GM23338 (cell line): ENCODE results near the gene MYO15B.

ENCODE experiments used
- CREB1 ChIP-seq: fragments of 250-450 bp; sonication (Bioruptor Pico); IDR thresholded peaks from 2 replicates; pipeline ENCODE4 v1.5.0; 2020; ENCODE audit warnings: low read depth, mild to moderate bottlenecking, moderate library complexity
- CTCF ChIP-seq, 2 experiments: fragments of 200-600 bp in 1 of 2; sonication (generic) in 1 of 2; conservative IDR thresholded peaks; 2 replicates each; pipeline versions ENCODE4 v1.5.1 to v1.6.1; 2016 to 2017; ENCODE audit warnings: antibody characterized with exemption in 2 of 2, low read depth in 2 of 2, mild to moderate bottlenecking in 2 of 2, moderate library complexity in 1 of 2
- ETS1 ChIP-seq: IDR thresholded peaks from 2 replicates; pipeline ENCODE4 v1.6.1; 2016; ENCODE audit warnings: antibody characterized with exemption
- EZH2 ChIP-seq: fragments of 200-600 bp; sonication (generic); IDR thresholded peaks from one replicate; pipeline ENCODE4 v1.8.0; 2017; ENCODE audit warnings: antibody characterized with exemption, mild to moderate bottlenecking, low read depth; ENCODE audit not compliant: unreplicated experiment
- EZH2phosphoT487 ChIP-seq: fragments of 200-600 bp; sonication (generic); IDR thresholded peaks from one replicate; pipeline ENCODE4 v1.8.1; 2018; ENCODE audit warnings: antibody characterized with exemption; ENCODE audit not compliant: unreplicated experiment
- NANOG ChIP-seq: IDR thresholded peaks from 2 replicates; pipeline ENCODE4 v1.6.1; 2016; ENCODE audit warnings: antibody characterized with exemption, borderline replicate concordance
- POLR2AphosphoS5 ChIP-seq: IDR thresholded peaks from 2 replicates; pipeline ENCODE4 v1.6.1; 2016; ENCODE audit warnings: antibody characterized with exemption, low read depth
- STAT1 ChIP-seq: IDR thresholded peaks from one replicate; pipeline ENCODE4 v1.6.1; 2016; ENCODE audit warnings: antibody characterized with exemption; ENCODE audit not compliant: unreplicated experiment
- ZNF331 ChIP-seq: fragments of 250-450 bp; sonication (Bioruptor Pico); IDR thresholded peaks from 2 replicates; pipeline ENCODE4 v1.5.0; 2020; ENCODE audit warnings: low read depth, mild to moderate bottlenecking, moderate library complexity
- TF ChIP-seq, protein P1 (sequence below): IDR thresholded peaks from one replicate; pipeline ENCODE4 v1.6.1; 2018; ENCODE audit warnings: antibody characterized with exemption; ENCODE audit not compliant: unreplicated experiment

DNA sequence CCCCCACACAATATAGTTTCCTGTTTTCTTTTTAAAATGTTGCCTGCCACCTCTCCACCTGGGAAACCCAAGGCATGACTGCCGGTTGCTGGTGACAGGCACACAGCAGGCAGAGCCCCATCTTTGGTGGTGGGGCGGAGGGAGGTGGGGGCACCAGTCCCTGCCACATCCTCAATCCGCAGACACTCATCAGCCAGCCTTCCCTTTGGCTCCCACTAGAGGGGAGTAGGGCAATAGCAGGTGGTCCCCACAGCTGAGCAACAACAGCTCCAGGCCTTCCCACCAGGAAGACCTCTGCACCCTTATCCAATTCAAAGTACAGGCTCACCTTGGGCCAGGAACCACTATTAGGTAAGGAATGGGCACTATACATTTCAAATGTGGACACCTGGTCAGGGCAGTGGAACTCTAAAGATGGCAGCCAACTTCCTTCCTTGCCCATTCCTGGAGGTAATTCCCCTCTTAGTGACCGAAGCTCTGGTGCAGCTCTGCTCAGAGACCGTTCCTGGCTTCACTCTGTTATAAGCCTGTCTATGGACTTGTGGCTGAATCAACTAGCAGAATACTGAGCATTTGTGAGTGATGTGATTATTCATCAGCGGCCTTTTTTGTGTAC lies 65.4 kb downstream of the MYO15B start:
- peak; percentile 82 to 90 for TF ChIP-seq CTCF (conservative IDR thresholded peaks at IDR 0.05; ENCODE audit: low read depth in 2 of 2)
- TF ChIP-seq, protein P1, sequence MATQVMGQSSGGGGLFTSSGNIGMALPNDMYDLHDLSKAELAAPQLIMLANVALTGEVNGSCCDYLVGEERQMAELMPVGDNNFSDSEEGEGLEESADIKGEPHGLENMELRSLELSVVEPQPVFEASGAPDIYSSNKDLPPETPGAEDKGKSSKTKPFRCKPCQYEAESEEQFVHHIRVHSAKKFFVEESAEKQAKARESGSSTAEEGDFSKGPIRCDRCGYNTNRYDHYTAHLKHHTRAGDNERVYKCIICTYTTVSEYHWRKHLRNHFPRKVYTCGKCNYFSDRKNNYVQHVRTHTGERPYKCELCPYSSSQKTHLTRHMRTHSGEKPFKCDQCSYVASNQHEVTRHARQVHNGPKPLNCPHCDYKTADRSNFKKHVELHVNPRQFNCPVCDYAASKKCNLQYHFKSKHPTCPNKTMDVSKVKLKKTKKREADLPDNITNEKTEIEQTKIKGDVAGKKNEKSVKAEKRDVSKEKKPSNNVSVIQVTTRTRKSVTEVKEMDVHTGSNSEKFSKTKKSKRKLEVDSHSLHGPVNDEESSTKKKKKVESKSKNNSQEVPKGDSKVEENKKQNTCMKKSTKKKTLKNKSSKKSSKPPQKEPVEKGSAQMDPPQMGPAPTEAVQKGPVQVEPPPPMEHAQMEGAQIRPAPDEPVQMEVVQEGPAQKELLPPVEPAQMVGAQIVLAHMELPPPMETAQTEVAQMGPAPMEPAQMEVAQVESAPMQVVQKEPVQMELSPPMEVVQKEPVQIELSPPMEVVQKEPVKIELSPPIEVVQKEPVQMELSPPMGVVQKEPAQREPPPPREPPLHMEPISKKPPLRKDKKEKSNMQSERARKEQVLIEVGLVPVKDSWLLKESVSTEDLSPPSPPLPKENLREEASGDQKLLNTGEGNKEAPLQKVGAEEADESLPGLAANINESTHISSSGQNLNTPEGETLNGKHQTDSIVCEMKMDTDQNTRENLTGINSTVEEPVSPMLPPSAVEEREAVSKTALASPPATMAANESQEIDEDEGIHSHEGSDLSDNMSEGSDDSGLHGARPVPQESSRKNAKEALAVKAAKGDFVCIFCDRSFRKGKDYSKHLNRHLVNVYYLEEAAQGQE = no peak
- no peak for TF ChIP-seq EZH2phosphoT487
- no peak for TF ChIP-seq ZNF331 (CRISPR knock-in tag)
- TF ChIP-seq CREB1 (CRISPR knock-in tag) = no peak
- no peak for TF ChIP-seq EZH2
- no peak for TF ChIP-seq ETS1
- TF ChIP-seq STAT1 = no peak
- no peak for TF ChIP-seq POLR2AphosphoS5
- no peak for TF ChIP-seq NANOG
